HEK293T (cell line): Measurements from ENCODE around the gene RIT2.

Source experiments
- CTCF ChIA-PET: fragments of 350-600 bp; formaldehyde crosslinking; extraction: SDS; loops from one replicate; lab custom pipeline; 2021; ENCODE audit warnings: antibody characterized with exemption, inconsistent platforms; lab: Yijun Ruan, JAX
- POLR2A ChIA-PET: fragments of 350-600 bp; formaldehyde crosslinking; extraction: SDS; loops from one replicate; lab custom pipeline; 2020; ENCODE audit warnings: antibody characterized with exemption, inconsistent platforms; lab: Yijun Ruan, JAX
- DNase-seq: peaks from one replicate; pipeline ENCODE4 v3.0.0; 2012; ENCODE audit warnings: mixed read lengths; ENCODE audit errors: extremely low spot score
- ARNT ChIP-seq: fragments of 450-650 bp; IDR thresholded peaks from 2 replicates; pipeline ENCODE4 v1.6.1; 2017; ENCODE audit warnings: mild to moderate bottlenecking
- BHLHE40 ChIP-seq: fragments of 450-650 bp; IDR thresholded peaks from 2 replicates; pipeline ENCODE4 v1.6.1; 2016; ENCODE audit warnings: mild to moderate bottlenecking, moderate library complexity, borderline replicate concordance
- CTBP1 ChIP-seq: fragments of 450-650 bp; IDR thresholded peaks from 2 replicates; pipeline ENCODE4 v1.6.1; 2016; ENCODE audit warnings: borderline replicate concordance
- ELF4 ChIP-seq: fragments of 450-650 bp; IDR thresholded peaks from 2 replicates; pipeline ENCODE4 v1.6.1; 2017; ENCODE audit warnings: antibody characterized with exemption
- FOXA1 ChIP-seq: fragments of 450-650 bp; IDR thresholded peaks from 2 replicates; pipeline ENCODE4 v1.6.1; 2016; ENCODE audit warnings: mild to moderate bottlenecking
- FOXK2 ChIP-seq: fragments of 450-650 bp; IDR thresholded peaks from 2 replicates; pipeline ENCODE4 v1.6.1; 2016; ENCODE audit warnings: mild to moderate bottlenecking
- FOXM1 ChIP-seq: fragments of 450-650 bp; IDR thresholded peaks from 2 replicates; pipeline ENCODE4 v1.6.1; 2017; ENCODE audit warnings: mild to moderate bottlenecking, borderline replicate concordance
- HDGF ChIP-seq: fragments of 450-650 bp; IDR thresholded peaks from 2 replicates; pipeline ENCODE4 v1.6.1; 2017; ENCODE audit warnings: antibody characterized with exemption, borderline replicate concordance
- L3MBTL2 ChIP-seq: fragments of 450-650 bp; conservative IDR thresholded peaks from 2 replicates; pipeline ENCODE4 v1.6.1; 2016; ENCODE audit warnings: mild to moderate bottlenecking
- LEF1 ChIP-seq: fragments of 450-650 bp; IDR thresholded peaks from 2 replicates; pipeline ENCODE4 v1.6.1; 2017; ENCODE audit warnings: mild to moderate bottlenecking, borderline replicate concordance
- NFRKB ChIP-seq: fragments of 450-650 bp; IDR thresholded peaks from 2 replicates; pipeline ENCODE4 v1.6.1; 2016; ENCODE audit warnings: mild to moderate bottlenecking, moderate library complexity
- SP1 ChIP-seq: fragments of 450-650 bp; IDR thresholded peaks from 2 replicates; pipeline ENCODE4 v1.6.1; 2017
- SUZ12 ChIP-seq: fragments of 450-650 bp; IDR thresholded peaks from 2 replicates; pipeline ENCODE4 v1.6.1; 2016; ENCODE audit warnings: mild to moderate bottlenecking
- TARDBP ChIP-seq: fragments of 450-650 bp; IDR thresholded peaks from 2 replicates; pipeline ENCODE4 v1.6.1; 2016
- ZNF384 ChIP-seq: fragments of 450-650 bp; IDR thresholded peaks from 2 replicates; pipeline ENCODE4 v1.6.1; 2016
- TF ChIP-seq, protein P1 (sequence below): fragments of 450-650 bp; IDR thresholded peaks from 2 replicates; pipeline ENCODE4 v1.6.1; 2016

The RIT2 gene

GRCh38 chr18:43129946-43130524 is 14.6 kb upstream of the RIT2 start:
- no peak for DNase-seq
- POLR2A ChIA-PET, result no interaction called here

DNA sequence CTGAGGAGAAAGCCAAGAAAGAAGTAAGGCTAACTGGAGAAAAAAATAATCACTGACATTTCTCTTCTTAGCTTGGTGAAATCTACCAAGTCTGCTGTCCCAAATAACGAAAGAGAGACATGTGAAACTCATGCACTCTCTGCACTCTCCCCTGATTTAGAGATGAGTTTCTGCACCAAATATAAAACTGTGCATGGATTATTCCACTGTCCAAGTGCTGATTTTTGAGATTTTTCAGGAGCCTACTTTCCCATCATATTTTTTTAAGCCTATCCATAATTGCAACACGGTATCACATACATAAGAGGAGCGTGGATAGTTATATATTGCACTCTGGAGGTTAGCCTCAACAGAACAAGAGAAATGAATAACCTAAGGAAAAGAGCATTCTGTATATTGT is 10.0 kb upstream of the RIT2 start:
- ChIA-PET CTCF (no interaction called here), POLR2A (no interaction called here)
- no peak for TF ChIP-seq LEF1
- TF ChIP-seq FOXM1, result no peak
- no peak for TF ChIP-seq ZNF384
- no peak for TF ChIP-seq TARDBP
- no peak for DNase-seq

More at GRCh38 chr18:43129946-43130524, 14.6 kb upstream of the RIT2 start:
- TF ChIP-seq NFRKB (no peak), FOXA1 (no peak), FOXK2 (no peak), HDGF (no peak), SP1 (no peak), BHLHE40 (no peak)
- CTCF ChIA-PET, result no interaction called here

- DNase-seq, result no peak
- CTCF ChIA-PET, result no interaction called here
- POLR2A ChIA-PET, result no interaction called here
- TF ChIP-seq ZNF384 (no peak), ARNT (no peak), HDGF (no peak), TARDBP (no peak), FOXA1 (no peak), NFRKB (no peak), L3MBTL2 (no peak), BHLHE40 (no peak), FOXM1 (no peak)
Measured at GRCh38 chr18:43122955-43123354, 7.5 kb upstream of the RIT2 start.

DNA sequence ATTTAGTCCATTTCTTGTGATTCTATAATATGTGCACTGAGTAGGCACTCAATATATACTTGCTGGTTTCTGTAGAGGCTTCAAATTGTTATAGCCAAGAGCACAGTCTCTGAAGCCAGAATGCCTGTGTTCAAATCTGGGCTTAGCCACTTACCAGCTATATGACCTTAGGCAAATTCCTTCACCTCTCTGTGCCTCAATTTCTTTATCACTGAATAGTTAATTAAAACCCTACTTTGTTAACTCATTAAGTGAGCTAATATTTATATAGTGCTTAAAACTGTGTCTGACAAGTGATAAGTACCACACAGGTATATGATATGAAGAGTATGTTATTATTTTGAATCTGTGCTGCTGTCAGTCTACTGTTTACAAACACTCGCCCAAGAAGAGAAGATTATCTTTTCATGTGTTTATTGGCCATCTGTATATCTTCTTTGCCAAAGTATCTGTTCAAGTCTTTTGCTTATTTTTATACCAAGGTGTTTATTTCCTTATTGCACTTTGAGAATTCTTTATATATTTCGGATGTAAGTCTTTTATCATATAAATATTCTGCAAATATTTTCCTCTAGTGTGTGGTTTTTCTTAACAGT is 1.3 kb upstream of the RIT2 start:
- TF ChIP-seq SP1 (no peak), BHLHE40 (no peak), NFRKB (no peak), FOXA1 (no peak), ELF4 (no peak), ZNF384 (no peak), ARNT (no peak)
- no peak for DNase-seq
- ChIA-PET POLR2A (no interaction called here), CTCF (interaction anchor here (0.7 kb wide), 1 partner anchor 448 kb away, joined by 3 read pairs; no protein-coding TSS in a partner anchor)

DNA sequence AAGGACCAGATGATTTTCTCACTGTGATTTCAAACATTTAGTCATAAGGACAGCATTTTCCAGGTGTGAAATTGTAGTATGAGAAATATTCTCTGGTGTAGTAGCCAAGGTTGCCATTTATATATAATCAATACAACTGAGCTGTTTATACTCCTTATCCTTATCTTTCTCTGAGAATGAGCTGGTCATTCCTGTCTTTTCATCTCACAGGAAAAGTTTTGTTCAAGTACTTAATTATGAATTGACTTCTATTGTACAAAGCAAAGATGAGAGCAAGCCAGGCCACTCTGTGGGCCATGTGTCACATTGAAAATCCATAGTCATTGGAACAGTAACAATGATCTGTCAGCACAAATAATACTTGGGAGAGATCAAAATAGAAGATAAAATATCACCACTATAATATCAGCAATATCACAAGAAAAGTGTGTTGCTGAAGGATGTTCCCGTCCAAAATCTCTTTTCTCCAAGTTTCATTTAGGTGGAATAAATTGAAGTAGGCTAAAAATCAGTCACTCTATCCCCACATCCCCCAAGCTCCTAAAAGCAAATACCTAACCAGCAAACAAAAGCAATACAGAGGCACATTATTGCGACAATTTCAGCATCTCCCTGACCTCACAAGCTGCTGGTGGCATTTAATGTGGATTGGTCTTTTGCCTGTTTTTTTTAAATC is 2.1 kb downstream of the RIT2 start:
- ChIA-PET POLR2A (no interaction called here), CTCF (no interaction called here)
- TF ChIP-seq HDGF, result no peak
- no peak for TF ChIP-seq NFRKB
- TF ChIP-seq CTBP1, result no peak
- TF ChIP-seq SP1, result no peak
- no peak for TF ChIP-seq ARNT
- TF ChIP-seq, protein P1, sequence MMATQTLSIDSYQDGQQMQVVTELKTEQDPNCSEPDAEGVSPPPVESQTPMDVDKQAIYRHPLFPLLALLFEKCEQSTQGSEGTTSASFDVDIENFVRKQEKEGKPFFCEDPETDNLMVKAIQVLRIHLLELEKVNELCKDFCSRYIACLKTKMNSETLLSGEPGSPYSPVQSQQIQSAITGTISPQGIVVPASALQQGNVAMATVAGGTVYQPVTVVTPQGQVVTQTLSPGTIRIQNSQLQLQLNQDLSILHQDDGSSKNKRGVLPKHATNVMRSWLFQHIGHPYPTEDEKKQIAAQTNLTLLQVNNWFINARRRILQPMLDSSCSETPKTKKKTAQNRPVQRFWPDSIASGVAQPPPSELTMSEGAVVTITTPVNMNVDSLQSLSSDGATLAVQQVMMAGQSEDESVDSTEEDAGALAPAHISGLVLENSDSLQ, result no peak
- TF ChIP-seq L3MBTL2, result no peak
- TF ChIP-seq FOXA1, result no peak
- no peak for TF ChIP-seq SUZ12
- TF ChIP-seq TARDBP, result no peak
- no peak for DNase-seq

DNA sequence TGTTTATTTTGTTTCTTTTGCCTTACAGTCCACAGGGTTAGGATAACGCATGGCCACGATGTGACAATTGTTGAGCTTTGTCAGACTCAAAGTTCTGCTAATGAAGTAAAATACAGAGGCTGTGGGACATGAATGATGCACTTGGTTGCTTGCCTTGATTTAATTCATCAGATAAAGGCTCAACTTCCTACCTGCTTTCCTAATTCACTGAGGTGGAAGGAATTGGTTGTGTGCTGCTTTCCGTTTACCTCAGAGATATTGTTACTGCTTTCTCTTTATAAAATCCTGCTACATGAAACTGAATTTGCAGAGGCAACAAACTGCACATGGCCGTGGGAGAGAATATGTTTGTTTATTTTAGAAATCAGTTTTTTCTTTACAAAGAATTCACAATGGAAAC is 6.6 kb downstream of the RIT2 start:
- POLR2A ChIA-PET, result no interaction called here
- CTCF ChIA-PET, result no interaction called here
- no peak for DNase-seq
- no peak for TF ChIP-seq BHLHE40
- TF ChIP-seq TARDBP, result no peak
- TF ChIP-seq ELF4, result no peak
- no peak for TF ChIP-seq ARNT
- TF ChIP-seq LEF1, result no peak
- TF ChIP-seq ZNF384, result no peak
- TF ChIP-seq, protein P1, result no peak
- TF ChIP-seq FOXK2, result no peak
- no peak for TF ChIP-seq FOXM1
- TF ChIP-seq NFRKB, result no peak
- TF ChIP-seq SP1, result no peak
- no peak for TF ChIP-seq SUZ12
- no peak for TF ChIP-seq FOXA1
- no peak for TF ChIP-seq CTBP1
- no peak for TF ChIP-seq L3MBTL2
- TF ChIP-seq HDGF, result no peak

GRCh38 chr18:43108469-43108868 is 7.0 kb downstream of the RIT2 start:
- no peak for DNase-seq
- ChIA-PET POLR2A (no interaction called here), CTCF (no interaction called here)
- TF ChIP-seq FOXK2 (no peak), CTBP1 (no peak), FOXM1 (no peak), BHLHE40 (no peak), NFRKB (no peak), LEF1 (no peak), TARDBP (no peak), ELF4 (no peak), L3MBTL2 (no peak), ARNT (no peak), ZNF384 (no peak), HDGF (no peak)
- TF ChIP-seq, protein P1, result no peak
